Transverse colon (tissue), 4 donors: ENCODE measurements around the gene ALG9.

ENCODE experiments used
- CTCF ChIP-seq, 5 experiments: fragments of 200-600 bp in 3 of 5; fragments of 450-650 bp in 2 of 5; sonication (generic) in 3 of 5; IDR thresholded peaks; 1 replicate in 2 of 5; 2 replicates in 3 of 5; pipeline ENCODE4 v1.5.1; 2016 to 2017; ENCODE audit warnings: antibody characterized with exemption in 5 of 5, inconsistent platforms in 3 of 5, mild to moderate bottlenecking in 2 of 5, moderate library complexity in 1 of 5
- EP300 ChIP-seq: sonication (generic); formaldehyde crosslinking; IDR thresholded peaks from one replicate; pipeline ENCODE4 v1.6.1; 2017; ENCODE audit warnings: antibody characterized with exemption, low read depth
- POLR2AphosphoS5 ChIP-seq, 3 donors: sonication (generic); formaldehyde crosslinking; IDR thresholded peaks; one replicate each; pipeline ENCODE4 v1.6.1; 2016; ENCODE audit warnings: antibody characterized with exemption in 3 of 3

- no peak for TF ChIP-seq CTCF (IDR thresholded peaks at IDR 0.05)
- no peak for TF ChIP-seq POLR2AphosphoS5 (IDR thresholded peaks at IDR 0.05)
- TF ChIP-seq EP300, result no peak
Measured at GRCh38 chr11:111908639-111909305, 37.4 kb upstream of the ALG9 start.
